GM12891 (cell line): ENCODE results near the gene FMO3.

Experiments
- POLR2AphosphoS5 ChIP-seq: IDR thresholded peaks from 2 replicates; pipeline ENCODE4 v1.6.1; 2011; ENCODE audit warnings: low read depth, low read length, control low read depth
- TAF1 ChIP-seq: IDR thresholded peaks from 2 replicates; pipeline ENCODE4 v1.6.1; 2011; ENCODE audit warnings: low read depth, low read length, control low read depth

- TF ChIP-seq TAF1: no peak
- no peak for TF ChIP-seq POLR2AphosphoS5
These were observed 5.8 kb upstream of the FMO3 start for GRCh38 chr1:171084870-171085269.
